ENCODE data around the gene FIZ1.

FIZ1 gene

GRCh38 chr19:55644191-55644833 lies 45.0 kb upstream of the FIZ1 start:
- no peaks in the 10 kb centered on the region for H3K9me3 ChIP-seq (ENCODE audit: insufficient read depth, low read length)
- peak overlapping the region; percentile 94 for H3K9ac ChIP-seq (ENCODE audit: insufficient read length, low read depth)
- no peaks in the 10 kb centered on the region for H3K27me3 ChIP-seq (ENCODE audit: insufficient read depth, insufficient read length)
- H3K36me3 ChIP-seq (ENCODE audit: insufficient read depth, insufficient read length, low read length): peaks cover 22% of the 10 kb centered on the region
- TF ChIP-seq ZNF274 (IDR thresholded peaks at IDR 0.05; ENCODE audit: low read depth, low read length) (no peak), SUZ12 (IDR thresholded peaks at IDR 0.05; ENCODE audit: extremely low read depth, insufficient read depth, insufficient read length) (no peak), YY1 (IDR thresholded peaks at IDR 0.05; ENCODE audit: insufficient read depth, insufficient read length) (no peak)
- no peak for DNase-seq (ENCODE audit: low read depth, low spot score)
- H3K4me3 ChIP-seq (ENCODE audit: insufficient read length, low read depth): peak overlapping the region; percentile 72
- peaks cover 14% of the 10 kb centered on the region for H3K4me1 ChIP-seq (ENCODE audit: insufficient read depth, insufficient read length)

- TF ChIP-seq SUZ12 (IDR thresholded peaks at IDR 0.05; ENCODE audit: extremely low read depth, insufficient read depth, insufficient read length): no peak
- no peak for TF ChIP-seq YY1 (IDR thresholded peaks at IDR 0.05; ENCODE audit: insufficient read depth, insufficient read length)
- Histone ChIP-seq H3K36me3 (ENCODE audit: insufficient read depth, insufficient read length, low read length) (peaks cover 25% of the 10 kb centered on the region), H3K4me1 (ENCODE audit: insufficient read depth, insufficient read length) (peaks cover 14% of the 10 kb centered on the region), H3K9ac (ENCODE audit: insufficient read length, low read depth) (peak overlapping the region; percentile 94), H3K4me3 (ENCODE audit: insufficient read length, low read depth) (peak overlapping the region; percentile 72), H3K27me3 (ENCODE audit: insufficient read depth, insufficient read length) (no peaks in the 10 kb centered on the region), H3K9me3 (ENCODE audit: insufficient read depth, low read length) (no peaks in the 10 kb centered on the region)
- DNase-seq (ENCODE audit: low read depth, low spot score): no peak
These were observed 44.5 kb upstream of the FIZ1 start for GRCh38 chr19:55643887-55644176.

GRCh38 chr19:55643003-55643886 lies 43.9 kb upstream of the FIZ1 start, which contains the start of gene ZNF581:
Gene ZNF581 (plus strand): TSS chr19:55643649. CDS start chr19:55644572, 923 bp downstream.
- peak within 1 kb of the TSS; percentile 94 for H3K9ac ChIP-seq (ENCODE audit: insufficient read length, low read depth)
- peaks cover 14% of the 10 kb centered on the region for H3K4me1 ChIP-seq (ENCODE audit: insufficient read depth, insufficient read length)
- H3K27me3 ChIP-seq (ENCODE audit: insufficient read depth, insufficient read length): no peaks in the 10 kb centered on the region
- TF ChIP-seq SUZ12 (IDR thresholded peaks at IDR 0.05; ENCODE audit: extremely low read depth, insufficient read depth, insufficient read length): no peak
- no peak for TF ChIP-seq ZNF274 (IDR thresholded peaks at IDR 0.05; ENCODE audit: low read depth, low read length)
- TF ChIP-seq YY1 (IDR thresholded peaks at IDR 0.05; ENCODE audit: insufficient read depth, insufficient read length): no peak
- peak within 1 kb of the TSS; percentile 72 for H3K4me3 ChIP-seq (ENCODE audit: insufficient read length, low read depth)
- DNase-seq (ENCODE audit: low read depth, low spot score): no peak
- H3K36me3 ChIP-seq (ENCODE audit: insufficient read depth, insufficient read length, low read length): peaks cover 25% of the 10 kb centered on the region
- H3K9me3 ChIP-seq (ENCODE audit: insufficient read depth, low read length): no peaks in the 10 kb centered on the region

- Histone ChIP-seq H3K9ac (ENCODE audit: insufficient read length, low read depth) (peak overlapping the region; percentile 94), H3K4me3 (ENCODE audit: insufficient read length, low read depth) (peak overlapping the region; percentile 72), H3K4me1 (ENCODE audit: insufficient read depth, insufficient read length) (peaks cover 14% of the 10 kb centered on the region), H3K27me3 (ENCODE audit: insufficient read depth, insufficient read length) (no peaks in the 10 kb centered on the region), H3K9me3 (ENCODE audit: insufficient read depth, low read length) (no peaks in the 10 kb centered on the region), H3K36me3 (ENCODE audit: insufficient read depth, insufficient read length, low read length) (peaks cover 31% of the 10 kb centered on the region)
- DNase-seq (ENCODE audit: low read depth, low spot score): no peak
- TF ChIP-seq YY1 (IDR thresholded peaks at IDR 0.05; ENCODE audit: insufficient read depth, insufficient read length) (no peak), ZNF274 (IDR thresholded peaks at IDR 0.05; ENCODE audit: low read depth, low read length) (no peak), SUZ12 (IDR thresholded peaks at IDR 0.05; ENCODE audit: extremely low read depth, insufficient read depth, insufficient read length) (no peak)
These were observed 43.1 kb upstream of the FIZ1 start for GRCh38 chr19:55642153-55643002.

DNA sequence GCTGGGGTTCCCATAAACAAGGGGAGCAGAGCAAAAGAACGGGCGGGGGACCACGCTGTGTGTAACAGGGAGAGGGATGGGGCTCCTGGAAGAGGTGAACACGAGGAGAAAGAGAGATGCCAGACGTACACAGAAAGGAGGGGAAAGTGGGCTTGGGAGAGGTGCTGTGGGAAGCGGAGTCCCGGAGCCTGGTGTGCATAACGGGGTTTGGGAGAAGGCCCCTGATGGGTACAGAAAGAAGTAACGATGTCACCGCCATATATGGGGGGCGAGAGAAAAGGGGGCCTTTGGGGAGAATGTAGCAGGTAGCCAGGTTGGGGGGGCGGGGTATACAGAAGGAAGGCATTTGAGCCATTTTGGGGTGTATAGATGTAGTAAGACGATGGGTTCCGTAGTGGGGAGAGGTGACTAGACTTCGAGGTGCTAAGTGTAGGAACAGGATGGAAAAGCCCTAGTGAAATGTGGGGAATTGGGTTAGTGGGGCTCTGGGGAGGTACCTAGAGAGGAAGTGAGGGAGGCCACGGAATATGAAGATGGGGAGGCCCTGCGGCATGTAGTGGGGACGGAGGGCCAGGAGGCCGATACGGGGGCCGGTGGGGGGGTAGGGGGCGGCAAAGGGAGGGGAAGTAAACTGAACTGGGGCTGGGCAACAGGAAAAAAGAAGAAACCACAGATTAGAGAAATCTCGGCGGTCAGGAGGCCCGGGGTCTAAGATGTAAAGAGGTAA lies 42.3 kb upstream of the FIZ1 start:
- H3K9ac ChIP-seq (ENCODE audit: insufficient read length, low read depth): peak overlapping the region; percentile 94
- H3K4me3 ChIP-seq (ENCODE audit: insufficient read length, low read depth): peak overlapping the region; percentile 72
- no peak for DNase-seq (ENCODE audit: low read depth, low spot score)
- TF ChIP-seq ZNF274 (IDR thresholded peaks at IDR 0.05; ENCODE audit: low read depth, low read length) (no peak), SUZ12 (IDR thresholded peaks at IDR 0.05; ENCODE audit: extremely low read depth, insufficient read depth, insufficient read length) (no peak), YY1 (IDR thresholded peaks at IDR 0.05; ENCODE audit: insufficient read depth, insufficient read length) (no peak)
- no peaks in the 10 kb centered on the region for H3K27me3 ChIP-seq (ENCODE audit: insufficient read depth, insufficient read length)
- peaks cover 28% of the 10 kb centered on the region for H3K36me3 ChIP-seq (ENCODE audit: insufficient read depth, insufficient read length, low read length)
- H3K9me3 ChIP-seq (ENCODE audit: insufficient read depth, low read length): no peaks in the 10 kb centered on the region
- H3K4me1 ChIP-seq (ENCODE audit: insufficient read depth, insufficient read length): peaks cover 14% of the 10 kb centered on the region

GRCh38 chr19:55640577-55641425 lies 41.5 kb upstream of the FIZ1 start, which contains the start of gene ZNF580:
Gene ZNF580 (plus strand): TSS chr19:55641002. CDS start chr19:55642509, 1,507 bp downstream.
- Histone ChIP-seq H3K9me3 (ENCODE audit: insufficient read depth, low read length) (no peaks in the 10 kb centered on the region), H3K4me1 (ENCODE audit: insufficient read depth, insufficient read length) (peaks cover 18% of the 10 kb centered on the region), H3K27me3 (ENCODE audit: insufficient read depth, insufficient read length) (no peaks in the 10 kb centered on the region), H3K4me3 (ENCODE audit: insufficient read length, low read depth) (peak within 1 kb of the TSS; percentile 72), H3K9ac (ENCODE audit: insufficient read length, low read depth) (peak within 1 kb of the TSS; percentile 94), H3K36me3 (ENCODE audit: insufficient read depth, insufficient read length, low read length) (peaks cover 36% of the 10 kb centered on the region)
- DNase-seq (ENCODE audit: low read depth, low spot score): no peak
- TF ChIP-seq YY1 (IDR thresholded peaks at IDR 0.05; ENCODE audit: insufficient read depth, insufficient read length) (no peak), ZNF274 (IDR thresholded peaks at IDR 0.05; ENCODE audit: low read depth, low read length) (no peak), SUZ12 (IDR thresholded peaks at IDR 0.05; ENCODE audit: extremely low read depth, insufficient read depth, insufficient read length) (no peak)

Data from NT2/D1 (cell line).